Measurements from ENCODE around the gene CHST14.

GRCh38 chr15:40468898-40469331, 1.9 kb upstream of the CHST14 start:
- TF ChIP-seq, protein P1, sequence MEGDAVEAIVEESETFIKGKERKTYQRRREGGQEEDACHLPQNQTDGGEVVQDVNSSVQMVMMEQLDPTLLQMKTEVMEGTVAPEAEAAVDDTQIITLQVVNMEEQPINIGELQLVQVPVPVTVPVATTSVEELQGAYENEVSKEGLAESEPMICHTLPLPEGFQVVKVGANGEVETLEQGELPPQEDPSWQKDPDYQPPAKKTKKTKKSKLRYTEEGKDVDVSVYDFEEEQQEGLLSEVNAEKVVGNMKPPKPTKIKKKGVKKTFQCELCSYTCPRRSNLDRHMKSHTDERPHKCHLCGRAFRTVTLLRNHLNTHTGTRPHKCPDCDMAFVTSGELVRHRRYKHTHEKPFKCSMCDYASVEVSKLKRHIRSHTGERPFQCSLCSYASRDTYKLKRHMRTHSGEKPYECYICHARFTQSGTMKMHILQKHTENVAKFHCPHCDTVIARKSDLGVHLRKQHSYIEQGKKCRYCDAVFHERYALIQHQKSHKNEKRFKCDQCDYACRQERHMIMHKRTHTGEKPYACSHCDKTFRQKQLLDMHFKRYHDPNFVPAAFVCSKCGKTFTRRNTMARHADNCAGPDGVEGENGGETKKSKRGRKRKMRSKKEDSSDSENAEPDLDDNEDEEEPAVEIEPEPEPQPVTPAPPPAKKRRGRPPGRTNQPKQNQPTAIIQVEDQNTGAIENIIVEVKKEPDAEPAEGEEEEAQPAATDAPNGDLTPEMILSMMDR (IDR thresholded peaks at IDR 0.05): no peak
- TF ChIP-seq POLR2A (IDR thresholded peaks at IDR 0.05): no peak
